ENCODE measurements around the gene XRCC4.

The XRCC4 gene

DNA sequence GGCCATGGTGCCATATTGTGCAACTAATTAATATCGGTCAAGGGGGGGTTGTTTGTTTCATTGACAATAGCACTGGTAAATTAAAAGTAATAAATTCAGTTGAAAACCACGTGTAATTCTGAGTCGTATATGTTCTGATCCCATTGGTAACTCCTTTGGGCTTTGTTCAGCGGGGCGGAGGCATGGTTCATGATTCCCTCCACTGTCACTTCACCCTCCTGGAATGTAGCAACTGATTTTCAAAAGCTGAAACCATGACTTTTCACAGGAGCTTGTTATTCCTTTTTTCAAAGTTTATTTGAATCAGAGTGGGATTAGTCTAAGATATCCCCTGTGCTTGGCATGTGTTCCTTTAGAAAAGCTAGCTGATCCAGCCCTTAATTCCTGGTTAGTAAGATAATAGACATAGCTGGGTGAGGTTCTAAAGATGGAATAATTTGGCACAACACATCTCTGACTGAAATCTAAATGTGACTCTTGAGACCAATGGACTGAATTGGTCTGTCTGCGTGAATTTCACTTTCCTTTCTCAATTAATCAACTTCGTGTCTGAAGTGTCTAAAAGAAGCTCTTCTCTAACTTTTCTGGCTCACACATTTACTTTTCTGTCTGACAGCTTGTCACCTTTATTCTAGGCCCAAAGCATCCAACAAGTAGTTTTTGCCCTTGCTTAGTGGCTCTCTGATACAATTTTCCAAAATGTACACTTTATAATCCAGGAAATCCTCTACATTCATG, 208.5 kb downstream of the XRCC4 start:
- DNase-seq (ENCODE audit: low read depth), result no peak
- TF ChIP-seq, protein P1, sequence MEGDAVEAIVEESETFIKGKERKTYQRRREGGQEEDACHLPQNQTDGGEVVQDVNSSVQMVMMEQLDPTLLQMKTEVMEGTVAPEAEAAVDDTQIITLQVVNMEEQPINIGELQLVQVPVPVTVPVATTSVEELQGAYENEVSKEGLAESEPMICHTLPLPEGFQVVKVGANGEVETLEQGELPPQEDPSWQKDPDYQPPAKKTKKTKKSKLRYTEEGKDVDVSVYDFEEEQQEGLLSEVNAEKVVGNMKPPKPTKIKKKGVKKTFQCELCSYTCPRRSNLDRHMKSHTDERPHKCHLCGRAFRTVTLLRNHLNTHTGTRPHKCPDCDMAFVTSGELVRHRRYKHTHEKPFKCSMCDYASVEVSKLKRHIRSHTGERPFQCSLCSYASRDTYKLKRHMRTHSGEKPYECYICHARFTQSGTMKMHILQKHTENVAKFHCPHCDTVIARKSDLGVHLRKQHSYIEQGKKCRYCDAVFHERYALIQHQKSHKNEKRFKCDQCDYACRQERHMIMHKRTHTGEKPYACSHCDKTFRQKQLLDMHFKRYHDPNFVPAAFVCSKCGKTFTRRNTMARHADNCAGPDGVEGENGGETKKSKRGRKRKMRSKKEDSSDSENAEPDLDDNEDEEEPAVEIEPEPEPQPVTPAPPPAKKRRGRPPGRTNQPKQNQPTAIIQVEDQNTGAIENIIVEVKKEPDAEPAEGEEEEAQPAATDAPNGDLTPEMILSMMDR (IDR thresholded peaks at IDR 0.05; ENCODE audit: low read length, missing control alignments), result no peak
- H3K4me3 ChIP-seq (replicated peaks; ENCODE audit: low read depth, low read length), result no peak overlapping the region

DNA sequence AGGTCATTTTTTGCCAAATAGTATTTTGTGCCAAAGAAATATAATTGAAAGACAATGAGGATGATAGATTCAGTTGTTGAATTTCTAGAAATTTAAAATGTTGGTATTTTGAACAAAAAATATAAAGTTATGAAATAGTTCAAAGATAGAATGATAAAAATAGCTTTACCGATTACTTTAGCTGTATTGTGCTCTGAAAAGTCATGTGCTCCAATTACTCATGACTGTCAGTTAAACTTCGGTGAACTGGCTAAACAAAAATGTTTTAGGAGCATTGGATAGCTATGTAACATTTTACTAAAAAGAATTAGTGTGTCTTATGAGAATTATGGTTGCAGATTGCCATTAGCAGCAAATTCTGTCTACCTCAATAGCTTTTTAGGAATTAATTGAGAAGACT, 216.9 kb downstream of the XRCC4 start:
- no peak overlapping the region for H3K4me3 ChIP-seq (replicated peaks; ENCODE audit: low read depth, low read length)
- DNase-seq (ENCODE audit: low read depth), result no peak
- TF ChIP-seq, protein P1 (IDR thresholded peaks at IDR 0.05; ENCODE audit: low read length, missing control alignments), result no peak

DNA sequence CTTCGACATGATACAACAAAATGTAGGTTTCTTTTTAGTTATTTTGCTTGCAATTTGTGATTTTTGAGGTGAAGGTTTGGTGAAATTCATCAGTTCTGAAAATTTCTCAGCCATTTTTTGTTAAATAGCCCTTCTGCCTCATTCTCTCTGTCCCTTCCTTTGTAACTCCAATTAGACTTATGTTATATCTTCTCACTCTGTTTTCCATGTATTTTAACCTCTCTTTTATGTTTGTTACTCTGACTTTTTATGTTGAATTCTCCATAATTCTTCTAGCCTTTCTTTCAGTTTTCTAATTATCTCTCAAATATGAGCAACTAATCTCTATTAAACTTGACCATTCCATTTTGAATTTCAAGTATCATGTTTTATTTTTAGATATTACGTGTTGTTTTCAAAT, 222.0 kb downstream of the XRCC4 start:
- TF ChIP-seq, protein P1 (IDR thresholded peaks at IDR 0.05; ENCODE audit: low read length, missing control alignments), result no peak
- no peak overlapping the region for H3K4me3 ChIP-seq (replicated peaks; ENCODE audit: low read depth, low read length)
- DNase-seq (ENCODE audit: low read depth), result no peak

DNA sequence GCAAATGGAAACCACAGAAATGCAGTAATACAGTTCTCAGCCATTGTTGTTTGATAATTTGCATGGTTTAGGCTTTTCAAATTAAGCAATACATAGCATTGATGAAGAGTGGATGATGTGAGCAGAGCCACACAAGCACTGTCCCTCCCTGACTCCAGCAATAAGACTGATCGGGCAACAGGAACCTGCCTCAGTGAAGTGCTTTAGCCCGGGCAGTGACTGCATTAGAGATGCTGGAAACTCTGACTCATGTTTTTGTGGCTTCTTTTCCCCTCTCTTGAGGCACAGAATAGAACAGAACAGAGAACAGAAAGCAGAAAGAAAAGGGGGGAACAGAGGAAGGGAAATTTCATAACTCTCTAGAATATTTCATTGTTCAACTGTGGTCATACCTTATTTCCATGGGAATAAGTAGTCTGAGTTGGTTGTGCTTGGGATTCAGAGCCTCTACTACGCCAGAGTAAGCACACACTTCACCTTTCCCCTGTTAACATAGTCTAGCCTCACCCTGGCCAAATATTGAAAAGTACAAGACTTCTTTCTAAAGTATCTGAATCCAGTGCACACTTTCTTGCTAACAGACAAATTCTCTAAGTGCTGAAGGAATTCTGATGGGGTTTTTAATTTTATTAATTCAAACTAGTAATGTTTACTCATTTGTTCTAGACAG, 229.4 kb downstream of the XRCC4 start:
- peak; percentile 94 for DNase-seq (ENCODE audit: low read depth)
- no peak overlapping the region for H3K4me3 ChIP-seq (replicated peaks; ENCODE audit: low read depth, low read length)
- TF ChIP-seq, protein P1 (IDR thresholded peaks at IDR 0.05; ENCODE audit: low read length, missing control alignments), result no peak

DNA sequence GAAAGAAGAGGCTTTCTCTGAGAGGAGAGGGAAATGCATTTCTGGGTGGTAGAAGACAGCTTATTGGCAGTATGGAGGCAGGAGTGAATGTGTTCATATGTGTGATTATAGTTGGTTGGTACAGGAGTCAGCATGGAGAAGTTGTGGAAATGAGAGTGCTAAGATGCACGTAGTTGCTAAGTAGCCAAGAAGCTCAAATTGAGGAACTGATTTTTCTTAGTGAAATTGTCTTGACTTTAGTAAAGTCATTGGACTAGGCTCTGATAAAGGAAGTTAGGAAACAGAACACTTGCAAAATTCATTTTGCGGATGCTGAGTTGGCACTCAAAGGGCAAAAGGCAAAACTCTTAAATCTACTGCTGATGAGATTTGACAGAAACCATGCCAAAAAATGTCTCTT, 235.3 kb downstream of the XRCC4 start:
- TF ChIP-seq, protein P1 (IDR thresholded peaks at IDR 0.05; ENCODE audit: low read length, missing control alignments), result no peak
- DNase-seq (ENCODE audit: low read depth), result no peak
- no peak overlapping the region for H3K4me3 ChIP-seq (replicated peaks; ENCODE audit: low read depth, low read length)

DNA sequence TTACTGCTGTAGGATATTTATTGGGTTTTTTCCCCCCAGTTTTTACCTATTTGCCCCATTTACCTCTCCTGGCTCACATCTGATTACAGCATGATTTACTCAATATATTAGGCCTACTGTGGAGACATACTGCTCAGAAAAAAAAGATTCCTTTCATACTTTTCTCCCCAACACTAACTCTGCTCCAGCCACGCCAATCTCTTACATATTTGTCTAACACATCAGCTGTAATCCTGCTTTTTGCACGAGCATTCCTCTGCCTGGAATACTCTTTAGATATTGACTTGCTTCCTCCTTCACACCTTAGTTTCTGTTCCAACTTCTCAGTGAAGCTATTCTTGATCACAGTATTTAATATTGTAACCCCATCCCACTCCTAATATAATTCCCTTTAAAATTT, 236.1 kb downstream of the XRCC4 start:
- no peak overlapping the region for H3K4me3 ChIP-seq (replicated peaks; ENCODE audit: low read depth, low read length)
- DNase-seq (ENCODE audit: low read depth), result peak; percentile 38
- TF ChIP-seq, protein P1 (IDR thresholded peaks at IDR 0.05; ENCODE audit: low read length, missing control alignments), result no peak

All from fibroblast of pulmonary artery (primary cell).